K562 (cell line): ENCODE data around the gene MOSPD3. TPM values are rescaled to one million over a fixed set of nuclear protein-coding genes. Genes with fewer than 3 reads are reported as not detected.

Experiments used
- ARID3A ChIP-seq: IDR thresholded peaks from 2 replicates; pipeline ENCODE4 v1.6.1; 2012; ENCODE audit warnings: low read depth, low read length, improper control_type of control experiment, borderline replicate concordance
- CBX1 ChIP-seq: sonication (generic); IDR thresholded peaks from 2 replicates; pipeline ENCODE4 v1.6.1; 2016; ENCODE audit warnings: antibody characterized with exemption, low read depth, mild to moderate bottlenecking
- HBP1 ChIP-seq: fragments of 450-650 bp; formaldehyde crosslinking; IDR thresholded peaks from 2 replicates; pipeline ENCODE4 v1.4.0; 2022; ENCODE audit warnings: missing genetic modification characterization
- HMG20B ChIP-seq: fragments of 250-450 bp; sonication (Bioruptor Pico); IDR thresholded peaks from 2 replicates; pipeline ENCODE4 v1.5.0; 2021; ENCODE audit warnings: mild to moderate bottlenecking
- MEF2A ChIP-seq: IDR thresholded peaks from 2 replicates; pipeline ENCODE4 v1.6.1; 2011; ENCODE audit warnings: low read depth, mild to moderate bottlenecking, low read length, moderate library complexity; ENCODE audit not compliant: control insufficient read depth
- NR2F6 ChIP-seq: fragments of 450-650 bp; formaldehyde crosslinking; IDR thresholded peaks from 2 replicates; pipeline ENCODE4 v1.4.0; 2020; ENCODE audit warnings: mild to moderate bottlenecking
- POLR3G ChIP-seq: IDR thresholded peaks from 2 replicates; pipeline ENCODE4 v1.6.1; 2011; ENCODE audit not compliant: insufficient read length, insufficient replicate concordance; ENCODE audit errors: extremely low read depth
- TCF7 ChIP-seq: sonication (generic); IDR thresholded peaks from 2 replicates; pipeline ENCODE4 v1.6.1; 2016; ENCODE audit warnings: antibody characterized with exemption, borderline replicate concordance
- TCF7L2 ChIP-seq: fragments of 150-350 bp; IDR thresholded peaks from 2 replicates; pipeline ENCODE4 v1.6.1; 2016; ENCODE audit warnings: low read depth, mild to moderate bottlenecking, low read length, moderate library complexity
- THRAP3 ChIP-seq: fragments of 450-650 bp; IDR thresholded peaks from 2 replicates; pipeline ENCODE4 v1.6.1; 2016; ENCODE audit warnings: mild to moderate bottlenecking, inconsistent platforms, borderline replicate concordance
- ZBTB40 ChIP-seq, 2 experiments: fragments of 450-650 bp in 1 of 2; sonication (generic) in 1 of 2; formaldehyde crosslinking in 1 of 2; IDR thresholded peaks; 2 replicates each; pipeline versions ENCODE4 v1.7.1 to v1.9.0; 2016 to 2022; ENCODE audit warnings: inconsistent platforms in 1 of 2, mild to moderate bottlenecking in 1 of 2, missing genetic modification reagents in 1 of 2
- ZFP1 ChIP-seq: fragments of 450-650 bp; formaldehyde crosslinking; IDR thresholded peaks from 2 replicates; pipeline ENCODE4 v1.4.0; 2020; ENCODE audit warnings: mild to moderate bottlenecking, mixed read lengths
- ZNF12 ChIP-seq: sonication (generic); formaldehyde crosslinking; IDR thresholded peaks from 2 replicates; pipeline ENCODE4 v1.4.0; 2020; ENCODE audit warnings: mild to moderate bottlenecking, missing genetic modification reagents
- ZNF174 ChIP-seq: fragments of 250-450 bp; sonication (Bioruptor Pico); IDR thresholded peaks from 2 replicates; pipeline ENCODE4 v1.4.0; 2020; ENCODE audit warnings: mild to moderate bottlenecking
- polyA plus RNA-seq, 8 experiments: library from polyadenylated mRNA; depleted of rRNA in 4 of 8; stranded (reverse) in 5 of 8; unstranded in 3 of 8; fragments of >200 nt; fragmentation: Nextera tagmentation in 2 of 8; fragmentation: Illumina TruSeq in 1 of 8; extraction: Ambion mirVana in 2 of 8; extraction: Trizol in 1 of 8; gene quantifications; 2 replicates each; pipeline versions ENCODE4 v1.2.1 to v1.2.3, GENCODE V29; 2011 to 2014; ENCODE audit warnings: inconsistent platforms in 1 of 8, missing spikeins in 1 of 8
- total RNA-seq, 7 experiments: library from RNA; depleted of rRNA in 6 of 7; stranded (reverse); fragments of >200 nt in 6 of 7; fragmentation: Illumina TruSeq in 2 of 7; extraction: Trizol in 2 of 7; gene quantifications; 2 replicates each; pipeline versions ENCODE4 v1.2.1 to v1.2.3, GENCODE V29; 2011 to 2021; ENCODE audit warnings: low replicate concordance in 1 of 7

The MOSPD3 gene
- total and polyA plus RNA-seq, 9 of the 15 experiments (the other 6 are each of a cell fraction or from before 2014, with no cell fraction given): 1.4 to 32.1 (median 7.3) TPM

GRCh38 chr7:100604028-100604975 lies 8.0 kb upstream of the MOSPD3 start (continued):
- TF ChIP-seq ZBTB40 (IDR thresholded peaks at IDR 0.05) (peak; percentile 62; the same call in 1 of the 2 replicates), ZBTB40 (CRISPR knock-in tag; IDR thresholded peaks at IDR 0.05) (no peak), MEF2A (no peak), TCF7 (no peak), HMG20B (CRISPR knock-in tag) (peak; percentile 97), TCF7L2 (no peak), ZNF12 (CRISPR knock-in tag) (0 out of 2 replicates have a peak, but pooled peaks have one; percentile 60), ZNF174 (no peak), NR2F6 (CRISPR knock-in tag) (no peak), POLR3G (no peak), ARID3A (no peak), THRAP3 (no peak), CBX1 (peak; percentile 29; the same call in 1 of the 2 replicates), HBP1 (no peak), ZFP1 (CRISPR knock-in tag) (no peak)
